HepG2 (cell line): Measurements from ENCODE around the gene EEFSEC. TPM values are rescaled to one million over a fixed set of nuclear protein-coding genes. Genes with fewer than 3 reads are reported as not detected.

Source experiments
- ATAC-seq: fragments of 200-7000 bp; cut with Tn5 transposase; 3 replicates; pipeline ENCODE4 v1.9.1; 2020; ENCODE audit warnings: mild to moderate bottlenecking, moderate library complexity
- BruUV-seq: library from RNA; stranded (reverse); fragments of 400-500 nt; replicated peaks from 2 replicates; lab custom pipeline; 2021; lab: Mats Ljungman, UMichigan
- CTCF ChIA-PET: fragments of 300-600 bp; formaldehyde crosslinking; extraction: SDS; loops from one replicate; lab custom pipeline; 2021; ENCODE audit warnings: low total read pairs, inconsistent platforms, low intra/inter-chr PET ratio; lab: Yijun Ruan, JAX
- POLR2A ChIA-PET: fragments of 350-600 bp; sonication (Branson Sonifier 250); formaldehyde crosslinking; loops from one replicate; lab custom pipeline; 2020; ENCODE audit warnings: antibody characterized with exemption, inconsistent platforms; lab: Yijun Ruan, JAX
- DNase-seq: peaks from one replicate; pipeline ENCODE4 v3.0.0-alpha.2; 2015; ENCODE audit warnings: low spot score
- FAIRE-seq: peaks from 3 replicates; lab custom pipeline; 2011; peaks lifted over from hg19 to GRCh38; lab: Jason Lieb, UNC
- H2AFZ ChIP-seq: one replicate; pipeline ENCODE4 v1.6.1; 2011; ENCODE audit warnings: low read length, inconsistent platforms
- H3K27ac ChIP-seq: fragments of 300-600 bp; 3 replicates; pipeline ENCODE4 v1.8.0; 2011; ENCODE audit warnings: mixed run types, mild to moderate bottlenecking, mixed read lengths, low read length, inconsistent platforms; ENCODE audit not compliant: insufficient read depth; ENCODE audit errors: extremely low read length
- H3K27me3 ChIP-seq, 2 experiments: fragments of 200-600 bp in 1 of 2; 2 replicates in 1 of 2; 3 replicates in 1 of 2; pipeline versions ENCODE4 v1.6.0 to v1.8.0; 2011; ENCODE audit warnings: low read length in 2 of 2, mild to moderate bottlenecking in 2 of 2, moderate library complexity in 2 of 2, inconsistent platforms in 1 of 2; ENCODE audit not compliant: insufficient read depth in 2 of 2, control insufficient read depth in 1 of 2
- H3K36me3 ChIP-seq, 2 experiments: fragments of 200-600 bp in 1 of 2; replicated peaks in 1 of 2; 2 replicates in 1 of 2; 3 replicates in 1 of 2; pipeline versions ENCODE4 v1.5.1 to v1.8.0; 2011; ENCODE audit warnings: low read length in 2 of 2, inconsistent platforms in 1 of 2; ENCODE audit not compliant: insufficient read depth in 2 of 2, control insufficient read depth in 1 of 2
- H3K4me1 ChIP-seq: 2 replicates; pipeline ENCODE4 v1.5.1; 2012; ENCODE audit warnings: low read length, inconsistent platforms; ENCODE audit not compliant: insufficient read depth
- H3K4me2 ChIP-seq: 2 replicates; pipeline ENCODE4 v1.6.0; 2011; ENCODE audit warnings: low read depth, low read length, inconsistent platforms
- H3K4me3 ChIP-seq, 3 experiments: fragments of 200-600 bp in 1 of 3; sonication (generic), shearing (Covaris generic) in 1 of 3; replicated peaks in 1 of 3; 2 replicates each; pipeline ENCODE4 v1.5.1; 2011 to 2016; ENCODE audit warnings: low read length in 3 of 3, inconsistent platforms in 2 of 3, low read depth in 2 of 3, mild to moderate bottlenecking in 2 of 3, control low read depth in 1 of 3, mixed read lengths in 1 of 3; ENCODE audit not compliant: insufficient read depth in 1 of 3
- H3K79me2 ChIP-seq: one replicate; pipeline ENCODE4 v1.6.1; 2011; ENCODE audit warnings: low read length, inconsistent platforms; ENCODE audit not compliant: insufficient read depth
- H3K9ac ChIP-seq: 2 replicates; pipeline ENCODE4 v1.6.0; 2011; ENCODE audit warnings: mild to moderate bottlenecking, low read depth, low read length, inconsistent platforms; ENCODE audit not compliant: insufficient read depth
- H3K9me3 ChIP-seq: 2 replicates; pipeline ENCODE4 v1.5.1; 2012; ENCODE audit warnings: mild to moderate bottlenecking, low read length
- H4K20me1 ChIP-seq: 2 replicates; pipeline ENCODE4 v1.6.0; 2011; ENCODE audit warnings: inconsistent platforms, mild to moderate bottlenecking, low read length, moderate library complexity; ENCODE audit not compliant: insufficient read depth
- EED ChIP-seq: sonication (generic); formaldehyde crosslinking; IDR thresholded peaks from 2 replicates; pipeline ENCODE4 v1.5.0; 2020; ENCODE audit warnings: mild to moderate bottlenecking, missing genetic modification reagents
- KIAA2018 ChIP-seq: sonication (generic); formaldehyde crosslinking; IDR thresholded peaks from 2 replicates; pipeline ENCODE4 v1.5.0; 2020; ENCODE audit warnings: mild to moderate bottlenecking, missing genetic modification reagents, borderline replicate concordance
- KLF15 ChIP-seq: sonication (generic); formaldehyde crosslinking; IDR thresholded peaks from 2 replicates; pipeline ENCODE4 v1.8.1; 2023; ENCODE audit warnings: borderline replicate concordance, mild to moderate bottlenecking, inconsistent platforms, missing genetic modification reagents, mixed read lengths
- MXD3 ChIP-seq: IDR thresholded peaks from 2 replicates; pipeline ENCODE4 v1.6.1; 2016; ENCODE audit warnings: mild to moderate bottlenecking, missing biosample characterization, missing genetic modification reagents
- MXI1 ChIP-seq: IDR thresholded peaks from 3 replicates; pipeline ENCODE4 v1.6.1; 2012; ENCODE audit warnings: low read depth, low read length, inconsistent platforms, borderline replicate concordance
- ZNF30 ChIP-seq: sonication (generic); formaldehyde crosslinking; IDR thresholded peaks from 2 replicates; pipeline ENCODE4 v1.5.0; 2020; ENCODE audit warnings: mild to moderate bottlenecking, missing genetic modification reagents
- ZNF510 ChIP-seq: sonication (generic); formaldehyde crosslinking; IDR thresholded peaks from 2 replicates; pipeline ENCODE4 v1.4.0; 2020; ENCODE audit warnings: low read depth, mild to moderate bottlenecking, missing genetic modification reagents
- ZNF850 ChIP-seq: sonication (generic); formaldehyde crosslinking; conservative IDR thresholded peaks from 2 replicates; pipeline ENCODE4 v1.9.0; 2021; ENCODE audit warnings: mild to moderate bottlenecking, missing genetic modification reagents
- WGBS: methylation state at CpG from one replicate; pipeline ENCODE4 v1.1.6; 2017; ENCODE audit warnings: low lambda C conversion rate; 5-methylcytosine and 5-hydroxymethylcytosine counted together
- in situ Hi-C: cut with HindIII; loops from 2 replicates; pipeline ENCODE4 v1.10.0; 2017; ENCODE audit warnings: low pct_unique_long_range_greater_than_20kb; ENCODE audit not compliant: extremely low pct_ligation_motif_present
- intact Hi-C: fragments of 100-400 bp; cut with micrococcal nuclease; formaldehyde crosslinking; loops from one replicate; pipeline ENCODE4 v1.10.0; 2022; ENCODE audit not compliant: unreplicated experiment
- polyA plus RNA-seq, 8 experiments: library from polyadenylated mRNA; depleted of rRNA in 3 of 8; stranded (reverse) in 7 of 8; unstranded in 1 of 8; fragments of >200 nt; fragmentation: Illumina TruSeq in 4 of 8; extraction: Trizol in 4 of 8; gene quantifications; 2 replicates each; pipeline versions ENCODE4 v1.2.1 to v1.2.3, GENCODE V29; 2011 to 2016; ENCODE audit warnings: low read depth in 4 of 8, missing spikeins in 1 of 8, mixed read lengths in 1 of 8; ENCODE audit not compliant: insufficient read depth in 1 of 8
- total RNA-seq, 5 experiments: library from RNA; depleted of rRNA; stranded (reverse); fragments of >200 nt; fragmentation: Illumina TruSeq; extraction: Trizol; gene quantifications; 2 replicates each; pipeline ENCODE4 v1.2.3, GENCODE V29; 2016; ENCODE audit warnings: low read depth in 1 of 5

Gene EEFSEC
- total and polyA plus RNA-seq, 2 of the 13 experiments (the other 11 are each of a cell fraction or from before 2014, with no cell fraction given): 6.4 to 24.2 TPM

- no peak for DNase-seq
- peaks cover 5% of the 10 kb centered on the region; the same call in 1 of the 2 replicates for H4K20me1 ChIP-seq
- no peak overlapping the region for H2AFZ ChIP-seq
- no peak for ATAC-seq
- 80% methylated on average over 1 of the region's 2 CpGs for WGBS
- FAIRE-seq: no peak
- intact Hi-C loops (no loop called here), in situ Hi-C loops (no loop called here)
- BruUV-seq: no TSS peak
- H3K9me3 ChIP-seq: no peaks in the 10 kb centered on the region
- H3K79me2 ChIP-seq: no peaks in the 10 kb centered on the region
- no peak overlapping the region for H3K4me2 ChIP-seq
- ChIA-PET POLR2A (no interaction called here), CTCF (no interaction called here)
- H3K27me3 ChIP-seq: no peaks in the 10 kb centered on the region
- H3K36me3 ChIP-seq: peaks cover 11 to 20% of the 10 kb centered on the region in 2 experiments; a peak in 4 of 5 replicates
- 0 out of 2 replicates have a peak, but pooled peaks cover 6% of the 10 kb centered on the region for H3K4me1 ChIP-seq
- H3K4me3 ChIP-seq: no peak overlapping the region
- TF ChIP-seq ZNF30 (CRISPR knock-in tag): no peak
- TF ChIP-seq KLF15 (CRISPR knock-in tag): no peak
- TF ChIP-seq ZNF850 (CRISPR knock-in tag): no peak
- no peak for TF ChIP-seq KIAA2018
- no peak for TF ChIP-seq MXI1
- no peak for TF ChIP-seq EED
- TF ChIP-seq ZNF510 (CRISPR knock-in tag): no peak
- no peak for TF ChIP-seq MXD3 (CRISPR knock-in tag)
- H3K27ac ChIP-seq: no peak overlapping the region
- H3K9ac ChIP-seq: no peak overlapping the region
Observed at GRCh38 chr3:128315313-128315712, 162.0 kb downstream of the EEFSEC start.
